Skeletal muscle satellite cell (primary cell): ENCODE results near the gene SSC5D.

Source experiments
- H3K27me3 ChIP-seq: 2 replicates; pipeline ENCODE4 v1.7.0; 2013; ENCODE audit warnings: low read length; ENCODE audit not compliant: control insufficient read depth, insufficient read depth
- H3K36me3 ChIP-seq: 2 replicates; pipeline ENCODE4 v1.7.0; 2013; ENCODE audit warnings: mild to moderate bottlenecking, control low read depth, low read length; ENCODE audit not compliant: insufficient read depth
- H3K4me1 ChIP-seq: 2 replicates; pipeline ENCODE4 v1.7.0; 2013; ENCODE audit warnings: low read length; ENCODE audit not compliant: control insufficient read depth, insufficient read depth
- H3K4me2 ChIP-seq: 2 replicates; pipeline ENCODE4 v1.7.0; 2013; ENCODE audit warnings: mild to moderate bottlenecking, low read length
- H3K4me3 ChIP-seq: 2 replicates; pipeline ENCODE4 v1.7.0; 2013; ENCODE audit warnings: low read length
- H3K9ac ChIP-seq: 2 replicates; pipeline ENCODE4 v1.7.0; 2013; ENCODE audit warnings: mild to moderate bottlenecking, low read depth, low read length, moderate library complexity
- H3K9me3 ChIP-seq: replicated peaks from 2 replicates; pipeline ENCODE4 v1.7.0; 2013; ENCODE audit warnings: mild to moderate bottlenecking, control low read depth, low read length

SSC5D gene

GRCh38 chr19:55465460-55466240 lies 22.6 kb upstream of the SSC5D start:
- no peak overlapping the region for H3K9ac ChIP-seq
- no peak overlapping the region for H3K4me3 ChIP-seq
- H3K9me3 ChIP-seq = no peaks in the 10 kb centered on the region
- H3K4me2 ChIP-seq = no peak overlapping the region
- H3K4me1 ChIP-seq = peaks cover 23% of the 10 kb centered on the region
- H3K36me3 ChIP-seq = no peaks in the 10 kb centered on the region
- no peaks in the 10 kb centered on the region for H3K27me3 ChIP-seq

DNA sequence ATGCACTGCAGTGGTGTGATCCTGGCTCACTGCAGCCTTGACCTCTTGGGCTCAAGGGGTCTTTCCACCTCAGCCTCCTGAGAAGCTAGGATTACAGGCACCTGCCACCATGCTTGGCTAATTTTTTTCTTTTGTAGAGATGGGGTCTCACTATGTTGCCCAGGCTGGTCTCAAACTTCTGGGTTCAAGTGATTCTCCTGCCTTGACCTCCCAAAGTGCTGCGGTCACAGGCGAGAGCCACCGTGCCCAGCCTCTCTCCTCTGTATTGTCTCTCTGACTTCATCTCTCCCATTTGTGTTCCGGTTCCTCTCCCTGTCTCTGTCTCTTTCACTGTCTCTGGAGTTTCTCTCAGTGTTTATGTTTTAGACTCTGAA lies 22.0 kb upstream of the SSC5D start:
- H3K27me3 ChIP-seq = no peaks in the 10 kb centered on the region
- H3K4me2 ChIP-seq = no peak overlapping the region
- H3K9ac ChIP-seq = no peak overlapping the region

DNA sequence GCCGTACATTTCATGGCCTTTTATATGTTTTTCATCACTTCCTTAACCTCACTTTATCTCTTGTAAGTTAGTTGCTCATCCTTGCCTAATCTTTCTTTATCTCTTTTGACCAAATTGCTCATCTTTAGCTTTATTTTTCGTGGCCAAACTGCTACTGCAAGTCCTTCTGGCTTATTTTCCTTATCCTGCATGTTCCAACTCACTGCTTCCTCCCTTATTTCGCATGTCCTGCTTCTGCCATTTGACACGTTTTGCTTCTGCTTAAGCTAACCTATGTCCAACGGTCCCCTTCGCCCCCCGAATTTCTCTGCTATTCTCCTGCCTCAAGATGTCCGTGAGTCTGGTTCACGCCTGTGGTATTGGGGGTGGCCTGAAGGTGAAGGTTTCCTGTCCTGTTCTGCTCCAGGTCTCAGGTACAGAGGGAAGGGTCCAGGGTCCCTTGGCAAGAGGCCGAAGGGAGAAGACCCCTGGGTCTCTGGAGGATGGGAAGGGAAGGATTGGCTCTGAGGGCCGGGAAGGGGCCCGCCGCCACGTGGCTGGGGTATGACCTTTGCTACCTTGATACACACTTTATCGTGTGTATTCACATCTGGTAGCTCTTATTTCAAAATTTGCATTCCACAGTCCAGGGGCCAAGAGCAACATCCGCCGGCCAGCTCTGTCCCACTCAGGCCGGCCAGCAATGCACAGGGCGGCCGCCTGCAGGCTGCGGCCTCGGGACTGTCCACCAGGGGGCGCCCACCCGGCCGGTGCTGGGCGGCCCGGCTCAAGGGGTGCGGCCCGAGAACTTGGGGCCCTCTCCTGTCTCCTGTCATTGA lies 20.8 kb upstream of the SSC5D start:
- Histone ChIP-seq H3K9ac (no peak overlapping the region), H3K27me3 (no peaks in the 10 kb centered on the region), H3K9me3 (no peaks in the 10 kb centered on the region), H3K36me3 (no peaks in the 10 kb centered on the region), H3K4me1 (peaks cover 12% of the 10 kb centered on the region), H3K4me3 (no peak overlapping the region), H3K4me2 (peak overlapping the region; percentile 32)

More for the DNA sequence above, 22.0 kb upstream of the SSC5D start:
- peaks cover 17% of the 10 kb centered on the region for H3K4me1 ChIP-seq
- no peak overlapping the region for H3K4me3 ChIP-seq
- no peaks in the 10 kb centered on the region for H3K9me3 ChIP-seq
- H3K36me3 ChIP-seq = no peaks in the 10 kb centered on the region

DNA sequence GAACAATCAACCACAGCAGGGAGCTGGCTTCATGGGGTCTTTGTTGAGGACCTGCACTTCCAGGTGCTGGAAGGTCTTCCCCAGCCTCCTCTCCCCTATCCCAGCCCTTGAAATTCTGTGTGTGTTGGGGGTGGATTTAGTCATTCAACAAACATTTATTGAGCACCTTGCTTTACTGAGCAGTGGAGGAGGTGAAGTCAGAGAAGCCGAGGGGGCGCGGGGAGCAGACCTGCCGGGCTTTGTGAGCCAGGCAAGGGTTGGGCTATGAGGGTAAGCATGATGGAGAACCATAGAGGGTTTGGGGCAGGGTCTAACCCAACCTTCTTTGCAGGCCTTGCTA lies 20.2 kb upstream of the SSC5D start:
- Histone ChIP-seq H3K9me3 (no peaks in the 10 kb centered on the region), H3K27me3 (no peaks in the 10 kb centered on the region), H3K9ac (no peak overlapping the region), H3K4me3 (no peak overlapping the region), H3K4me1 (peaks cover 18% of the 10 kb centered on the region), H3K36me3 (no peaks in the 10 kb centered on the region), H3K4me2 (peak overlapping the region; percentile 32)

DNA sequence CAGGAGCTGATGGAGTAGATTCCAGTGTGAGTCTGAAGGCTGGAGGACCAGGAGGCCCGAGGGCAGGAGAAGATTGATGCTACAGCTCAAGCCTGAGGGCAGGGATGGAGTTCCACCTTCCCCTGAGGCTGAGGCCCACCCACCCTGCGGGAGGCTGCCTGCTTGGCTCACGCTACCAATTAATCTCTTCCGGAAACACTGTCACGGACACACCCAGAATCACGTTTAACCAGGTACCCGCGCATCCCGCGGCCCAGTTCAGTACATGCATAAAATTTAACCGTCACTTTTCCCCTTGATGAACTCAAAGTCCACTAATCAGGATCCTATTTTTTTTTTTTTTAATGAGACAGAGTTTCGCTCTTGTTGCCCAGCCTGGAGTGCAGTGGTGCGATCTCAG lies 17.0 kb upstream of the SSC5D start:
- Histone ChIP-seq H3K36me3 (no peaks in the 10 kb centered on the region), H3K4me1 (peaks cover 48% of the 10 kb centered on the region), H3K4me2 (no peak overlapping the region), H3K9ac (no peak overlapping the region), H3K27me3 (no peaks in the 10 kb centered on the region), H3K4me3 (no peak overlapping the region), H3K9me3 (no peaks in the 10 kb centered on the region)

DNA sequence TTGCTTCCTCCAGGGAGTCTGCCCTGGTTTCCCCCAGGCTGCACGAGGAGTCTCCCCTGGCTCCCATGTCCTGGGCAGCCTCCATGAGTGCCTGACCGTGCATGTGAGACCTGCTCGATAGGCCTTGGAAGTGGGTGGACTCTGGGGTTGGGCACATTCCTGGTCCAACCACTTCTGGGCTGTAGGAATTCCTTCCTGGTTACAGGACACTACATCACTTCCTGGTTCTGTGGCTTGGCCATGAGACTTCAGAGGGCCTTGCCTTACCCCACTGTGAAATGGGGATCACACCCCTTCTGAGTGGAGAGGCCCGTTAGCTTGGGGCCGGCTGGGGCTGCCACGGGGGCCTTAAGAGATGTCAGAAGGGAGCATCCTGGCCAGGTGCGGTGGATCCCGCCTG lies 15.8 kb upstream of the SSC5D start:
- Histone ChIP-seq H3K27me3 (no peaks in the 10 kb centered on the region), H3K4me2 (no peak overlapping the region), H3K9me3 (no peaks in the 10 kb centered on the region), H3K4me3 (no peak overlapping the region), H3K36me3 (no peaks in the 10 kb centered on the region), H3K4me1 (peaks cover 45% of the 10 kb centered on the region), H3K9ac (peak overlapping the region; percentile 67)

DNA sequence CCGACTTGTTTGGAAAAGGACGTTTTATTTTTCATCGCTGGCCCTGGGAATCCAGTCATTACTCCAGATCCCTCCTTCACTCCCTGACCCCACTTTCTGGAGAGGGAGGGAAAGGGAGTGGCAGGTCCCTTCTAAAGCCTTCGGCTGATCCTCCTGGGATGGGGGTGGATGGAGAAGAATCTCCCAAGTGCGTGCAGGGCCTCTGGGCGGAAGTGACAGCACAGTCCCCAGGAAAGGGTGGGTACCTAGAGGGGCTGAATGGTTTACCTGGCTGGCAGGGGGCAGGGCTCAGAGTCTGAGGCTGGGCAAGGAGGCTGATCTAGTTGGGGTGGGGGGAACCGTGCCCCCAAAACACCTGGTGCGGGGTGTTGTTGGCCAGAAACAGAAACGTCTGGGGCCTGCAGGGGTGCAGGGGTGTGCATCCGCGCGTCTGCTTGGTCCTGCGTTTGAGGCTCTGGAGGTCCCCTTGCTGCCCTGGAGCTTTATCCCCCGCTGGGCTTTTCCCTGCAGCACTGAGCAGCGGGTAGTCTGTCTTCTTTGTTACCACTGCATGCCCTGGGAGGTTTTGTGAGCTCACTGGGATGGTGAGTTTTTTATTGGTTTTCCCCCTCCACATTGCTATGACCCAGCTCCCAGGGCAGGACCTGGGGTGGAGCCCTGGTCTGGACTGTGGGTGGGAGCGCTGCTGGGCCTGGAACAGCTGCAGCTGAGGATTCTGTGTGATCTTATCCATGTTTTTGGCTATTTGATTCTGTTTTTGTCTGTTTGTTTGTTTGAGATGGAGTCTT lies 14.8 kb upstream of the SSC5D start:
- Histone ChIP-seq H3K9me3 (no peaks in the 10 kb centered on the region), H3K4me2 (peak overlapping the region; percentile 74), H3K4me3 (peak overlapping the region; percentile 50), H3K4me1 (peaks cover 47% of the 10 kb centered on the region), H3K27me3 (no peaks in the 10 kb centered on the region), H3K36me3 (no peaks in the 10 kb centered on the region), H3K9ac (peak overlapping the region; percentile 67)

DNA sequence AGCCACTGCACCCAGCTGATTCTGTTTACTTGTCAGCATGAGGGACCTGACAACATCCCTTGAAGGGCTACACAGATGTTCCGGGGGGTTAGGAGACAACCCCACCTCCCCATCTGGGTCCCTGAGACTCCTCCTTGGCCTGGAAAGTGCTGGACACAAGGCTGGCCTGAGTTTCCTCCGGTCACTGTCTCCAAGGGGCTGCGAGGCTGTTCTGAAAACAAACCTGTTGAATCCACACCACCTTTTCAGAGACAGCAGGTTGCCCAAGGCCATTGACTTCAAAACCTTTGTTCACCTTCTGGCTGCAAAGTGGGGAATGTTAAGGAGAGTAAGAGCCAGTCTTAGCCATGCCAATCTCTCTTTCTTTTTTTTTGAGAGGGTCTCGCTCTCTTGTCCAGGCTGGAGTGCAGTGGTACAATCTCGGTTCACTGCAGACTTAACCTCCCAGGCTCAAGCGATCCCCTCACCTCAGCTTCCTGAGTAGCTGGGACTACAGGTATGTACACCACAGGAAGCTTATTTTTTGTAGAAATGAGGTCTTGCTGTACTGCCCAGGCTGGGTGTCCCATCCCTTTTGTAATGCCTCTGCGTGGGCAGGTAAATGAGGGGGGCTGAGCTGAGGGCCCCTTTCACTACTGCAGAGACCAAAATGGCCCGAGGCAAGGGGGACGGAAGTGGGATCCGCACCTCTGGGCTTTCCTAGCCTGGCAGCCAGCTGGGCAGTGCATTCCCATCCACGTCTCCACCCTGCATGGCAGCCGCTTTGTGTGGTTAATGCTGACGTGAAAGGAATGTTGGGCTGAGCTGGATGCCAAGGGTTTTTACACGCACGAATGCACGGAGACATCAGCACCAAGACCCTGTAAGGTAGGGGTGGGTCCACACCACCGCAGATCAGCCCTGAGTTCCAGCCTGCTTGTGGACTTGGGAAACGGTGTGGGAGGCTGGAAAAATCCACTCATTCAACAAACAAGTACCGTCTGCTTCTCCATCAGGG lies 13.7 kb upstream of the SSC5D start:
- Histone ChIP-seq H3K4me1 (peaks cover 48% of the 10 kb centered on the region), H3K9ac (peak overlapping the region; percentile 67), H3K4me3 (peak overlapping the region; percentile 29), H3K36me3 (no peaks in the 10 kb centered on the region), H3K4me2 (peak overlapping the region; percentile 59), H3K9me3 (no peaks in the 10 kb centered on the region), H3K27me3 (no peaks in the 10 kb centered on the region)

- Histone ChIP-seq H3K9me3 (no peaks in the 10 kb centered on the region), H3K9ac (peak within 1 kb of the TSS; percentile 74), H3K4me1 (peaks cover 48% of the 10 kb centered on the region)
These were observed 12.0 kb upstream of the SSC5D start, which contains the start of gene ZNF628 for GRCh38 chr19:55476100-55476775. TSS of gene ZNF628 (plus strand) at chr19:55476617. CDS start at chr19:55479911, 3,294 bp downstream.

DNA sequence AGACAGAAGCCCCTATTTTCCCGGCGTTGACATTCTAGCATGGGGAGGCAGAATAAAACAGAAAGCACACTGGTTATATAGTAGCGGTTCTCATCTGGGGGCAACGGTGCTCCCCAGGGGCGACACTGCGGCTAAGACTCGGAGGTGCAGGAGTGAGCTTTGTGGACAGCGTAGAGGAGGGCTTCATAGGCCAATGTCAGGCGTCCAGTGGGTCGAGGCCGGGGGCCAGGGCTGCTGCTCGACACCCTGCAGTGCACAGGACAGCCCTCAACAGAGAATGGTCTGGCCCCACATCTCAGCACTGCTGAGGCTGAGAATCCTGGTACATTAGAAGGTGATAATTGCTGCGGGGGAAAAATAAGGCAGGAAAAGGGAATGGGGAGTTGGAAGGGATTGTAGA lies 10.3 kb upstream of the SSC5D start:
- H3K4me3 ChIP-seq = peak overlapping the region; percentile 77
- H3K9ac ChIP-seq = peak overlapping the region; percentile 74
- peak overlapping the region; percentile 80 for H3K4me2 ChIP-seq
- H3K4me1 ChIP-seq = peaks cover 42% of the 10 kb centered on the region
- H3K9me3 ChIP-seq = no peaks in the 10 kb centered on the region
- no peaks in the 10 kb centered on the region for H3K27me3 ChIP-seq
- H3K36me3 ChIP-seq = peaks cover 9% of the 10 kb centered on the region

More at GRCh38 chr19:55476100-55476775, 12.0 kb upstream of the SSC5D start, which contains the start of gene ZNF628:
- Histone ChIP-seq H3K27me3 (no peaks in the 10 kb centered on the region), H3K4me2 (peak within 1 kb of the TSS; percentile 90), H3K36me3 (peaks cover under 1% of the 10 kb centered on the region), H3K4me3 (peak within 1 kb of the TSS; percentile 77)
